ENCODE measurements around the gene BNIPL.

GRCh38 chr1:151085953-151086559, 49.7 kb downstream of the BNIPL start:
- no peak for TF ChIP-seq CTCF (IDR thresholded peaks at IDR 0.05)
- no peak for TF ChIP-seq POLR2A (IDR thresholded peaks at IDR 0.05)
